CD4-positive, alpha-beta T cell (primary cell): Measurements from ENCODE around the gene ANO2. TPM values are rescaled to one million over a fixed set of nuclear protein-coding genes. Genes with fewer than 3 reads are reported as not detected.

Source experiments
- ATAC-seq: fragments of 200-7000 bp; cut with Tn5 transposase; one replicate; pipeline ENCODE4 v1.10.0; 2022; ENCODE audit warnings: mild to moderate bottlenecking; ENCODE audit not compliant: poor library complexity
- CTCF ChIA-PET: fragments of 350-600 bp; sonication (Branson Sonifier 250); formaldehyde crosslinking; loops from one replicate; lab custom pipeline; 2021; ENCODE audit warnings: antibody characterized with exemption, inconsistent platforms; lab: Charles Lee
- POLR2A ChIA-PET: fragments of 350-600 bp; sonication (Branson Sonifier 250); formaldehyde crosslinking; loops from one replicate; lab custom pipeline; 2021; ENCODE audit warnings: antibody characterized with exemption, inconsistent platforms; lab: Charles Lee
- DNase-seq, 14 experiments: peaks; one replicate each; pipeline ENCODE4 v3.0.0-alpha.2; 2013 to 2020; ENCODE audit warnings: mixed read lengths in 2 of 14
- H3K27ac ChIP-seq, 2 donors: one replicate each; pipeline versions ENCODE4 v1.5.1 to v1.7.0; 2013; ENCODE audit warnings: low read length in 2 of 2, low read depth in 1 of 2, mild to moderate bottlenecking in 1 of 2
- H3K27me3 ChIP-seq, 2 experiments: 1 replicate in 1 of 2; 2 replicates in 1 of 2; pipeline versions ENCODE4 v1.6.1 to v1.7.0; 2013; ENCODE audit warnings: low read length in 2 of 2, control low read depth in 1 of 2, mild to moderate bottlenecking in 1 of 2, moderate library complexity in 1 of 2; ENCODE audit not compliant: insufficient read depth in 2 of 2, control insufficient read depth in 1 of 2
- H3K36me3 ChIP-seq: one replicate; pipeline ENCODE4 v1.6.1; 2013; ENCODE audit warnings: low read length, control low read depth; ENCODE audit not compliant: insufficient read depth
- H3K4me1 ChIP-seq: one replicate; pipeline ENCODE4 v1.6.1; 2013; ENCODE audit warnings: low read length, control low read depth; ENCODE audit not compliant: insufficient read depth
- H3K4me3 ChIP-seq: one replicate; pipeline ENCODE4 v1.5.1; 2013; ENCODE audit warnings: mild to moderate bottlenecking, low read length, moderate library complexity
- H3K9me3 ChIP-seq, 2 experiments: 1 replicate in 1 of 2; 2 replicates in 1 of 2; pipeline versions ENCODE4 v1.6.1 to v1.7.0; 2013; ENCODE audit warnings: low read length in 2 of 2, mild to moderate bottlenecking in 2 of 2, control low read depth in 1 of 2, moderate library complexity in 1 of 2; ENCODE audit not compliant: control insufficient read depth in 1 of 2, insufficient read depth in 1 of 2
- H3K27ac Mint-ChIP-seq: one replicate; pipeline ENCODE4 v1.8.0; 2020; ENCODE audit warnings: mixed read lengths
- H3K27me3 Mint-ChIP-seq: one replicate; pipeline ENCODE4 v1.8.0; 2021; ENCODE audit warnings: mixed read lengths
- H3K36me3 Mint-ChIP-seq: one replicate; pipeline ENCODE4 v1.8.0; 2021; ENCODE audit warnings: low read depth, mixed read lengths
- H3K4me1 Mint-ChIP-seq: one replicate; pipeline ENCODE4 v1.8.0; 2021; ENCODE audit warnings: low read depth, mixed read lengths
- H3K4me3 Mint-ChIP-seq: one replicate; pipeline ENCODE4 v1.8.0; 2020; ENCODE audit warnings: mild to moderate bottlenecking, mixed read lengths
- H3K9me3 Mint-ChIP-seq: one replicate; pipeline ENCODE4 v1.8.0; 2020; ENCODE audit warnings: mixed read lengths
- CTCF ChIP-seq: fragments of 200-600 bp; IDR thresholded peaks from one replicate; pipeline ENCODE4 v1.8.0; 2022; ENCODE audit warnings: antibody characterized with exemption, mild to moderate bottlenecking
- intact Hi-C, 2 experiments: fragments of 100-400 bp; cut with DNase I in 1 of 2; cut with micrococcal nuclease in 1 of 2; formaldehyde crosslinking; loops; one replicate each; pipeline versions ENCODE4 v1.15.1 to v1.9.0; 2023 to 2025; cut with DNase I, micrococcal nuclease
- total RNA-seq, 174 experiments: library from RNA in 2 of 174; stranded (reverse) in 2 of 174; gene quantifications; one replicate each; pipeline ENCODE4 v1.2.3 and lab custom pipeline; 2021 to 2026

ANO2 gene
- total RNA-seq, 2 experiments from 2014 or later = not detected

- Histone ChIP-seq H3K9me3 (no peaks in the 10 kb centered on the region), H3K36me3 (no peaks in the 10 kb centered on the region), H3K4me1 (no peaks in the 10 kb centered on the region), H3K4me3 (no peak overlapping the region), H3K27me3 (peaks cover 0 to 14% of the 10 kb centered on the region in 2 experiments), H3K27ac (no peak overlapping the region)
- intact Hi-C loops = loop anchor here in 1 of 2 experiments (5.0 kb wide), 1 partner anchor 73 kb away; no protein-coding TSS in a partner anchor
- no peak for TF ChIP-seq CTCF
- DNase-seq (no peak), ATAC-seq (no peak)
- POLR2A ChIA-PET = no interaction called here
- no peaks in the 10 kb centered on the region for H3K9me3 Mint-ChIP-seq
- peaks cover 15% of the 10 kb centered on the region for H3K27me3 Mint-ChIP-seq
- H3K36me3 Mint-ChIP-seq = no peaks in the 10 kb centered on the region
- H3K4me1 Mint-ChIP-seq = no peaks in the 10 kb centered on the region
- no peak overlapping the region for H3K27ac Mint-ChIP-seq
- CTCF ChIA-PET = no interaction called here
- no peak overlapping the region for H3K4me3 Mint-ChIP-seq
Observed at GRCh38 chr12:5969156-5969973, 24.3 kb upstream of the ANO2 start.

GRCh38 chr12:5967645-5968415, 22.8 kb upstream of the ANO2 start:
- ATAC-seq = no peak
- H3K4me1 ChIP-seq = no peaks in the 10 kb centered on the region
- no peak for DNase-seq
- Mint-ChIP-seq H3K9me3 (no peaks in the 10 kb centered on the region), H3K27ac (no peak overlapping the region), H3K36me3 (no peaks in the 10 kb centered on the region), H3K4me1 (no peaks in the 10 kb centered on the region), H3K27me3 (peaks cover 5% of the 10 kb centered on the region), H3K4me3 (no peak overlapping the region)
- no peak overlapping the region for H3K4me3 ChIP-seq
- H3K36me3 ChIP-seq = no peaks in the 10 kb centered on the region
- ChIA-PET POLR2A (no interaction called here), CTCF (no interaction called here)
- no peak overlapping the region for H3K27ac ChIP-seq
- H3K9me3 ChIP-seq = no peaks in the 10 kb centered on the region
- peaks cover 0 to 14% of the 10 kb centered on the region in 2 experiments for H3K27me3 ChIP-seq
- intact Hi-C loops = loop anchor here in 1 of 2 experiments (5.0 kb wide), 1 partner anchor 74 kb away; no protein-coding TSS in a partner anchor
- no peak for TF ChIP-seq CTCF

GRCh38 chr12:5966486-5967095, 21.5 kb upstream of the ANO2 start:
- Histone ChIP-seq H3K4me3 (no peak overlapping the region), H3K9me3 (no peaks in the 10 kb centered on the region), H3K27ac (no peak overlapping the region), H3K27me3 (peaks cover 0 to 14% of the 10 kb centered on the region in 2 experiments), H3K36me3 (no peaks in the 10 kb centered on the region), H3K4me1 (no peaks in the 10 kb centered on the region)
- Mint-ChIP-seq H3K36me3 (no peaks in the 10 kb centered on the region), H3K27ac (no peak overlapping the region), H3K27me3 (no peaks in the 10 kb centered on the region), H3K4me3 (no peak overlapping the region), H3K4me1 (no peaks in the 10 kb centered on the region), H3K9me3 (no peaks in the 10 kb centered on the region)
- POLR2A ChIA-PET = no interaction called here
- CTCF ChIA-PET = interaction anchor here (0.7 to 1.3 kb wide), 2 partner anchors 10 to 31 kb away, joined by 4 to 5 read pairs; no protein-coding TSS in a partner anchor
- ATAC-seq = no peak
- intact Hi-C loops = loop anchor here (1.0 to 5.0 kb wide), 2 partner anchors 74 to 76 kb away; no protein-coding TSS in a partner anchor
- TF ChIP-seq CTCF = no peak
- DNase-seq = no peak
